Fibroblast of pulmonary artery (primary cell): ENCODE results near the gene OR10J4.
"Not testable (repeated sequence)": the region's sequence is repeated elsewhere in the genome, so short reads cannot be mapped to it uniquely, and the experiment has no call there.

Experiments used
- DNase-seq: peaks from one replicate; pipeline ENCODE4 v3.0.0-alpha.2; 2010; ENCODE audit warnings: low read depth
- H3K4me3 ChIP-seq: replicated peaks from 2 replicates; pipeline ENCODE4 v1.5.1; 2011; ENCODE audit warnings: low read depth, mild to moderate bottlenecking, control low read depth, low read length, moderate library complexity
- TF ChIP-seq, protein P1 (sequence below): IDR thresholded peaks from 2 replicates; pipeline ENCODE4 v1.5.1; 2011; ENCODE audit warnings: mild to moderate bottlenecking, control low read depth, low read length, inconsistent platforms; ENCODE audit errors: missing control alignments

The OR10J4 gene

DNA sequence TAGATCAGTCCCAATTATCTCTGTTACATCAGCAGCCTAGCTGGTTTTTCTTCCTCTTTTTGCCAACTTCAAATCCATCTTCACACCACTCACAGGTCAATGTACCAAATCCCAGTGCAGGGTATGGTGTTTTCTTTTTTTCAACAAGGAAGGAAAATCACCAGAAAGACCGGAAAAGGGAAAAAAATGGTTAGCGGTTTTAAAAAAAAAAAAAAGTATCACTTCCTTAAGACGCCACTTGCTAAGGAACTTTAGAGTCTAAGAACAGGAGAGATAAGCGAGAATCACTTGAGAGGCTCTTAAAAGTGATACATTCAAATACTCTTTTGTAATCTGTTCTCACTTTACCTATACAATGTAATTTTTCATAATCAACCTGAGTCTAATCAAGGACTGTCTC, 4.5 kb downstream of the OR10J4 start:
- no peak for DNase-seq
- no peak overlapping the region for H3K4me3 ChIP-seq
- TF ChIP-seq, protein P1, sequence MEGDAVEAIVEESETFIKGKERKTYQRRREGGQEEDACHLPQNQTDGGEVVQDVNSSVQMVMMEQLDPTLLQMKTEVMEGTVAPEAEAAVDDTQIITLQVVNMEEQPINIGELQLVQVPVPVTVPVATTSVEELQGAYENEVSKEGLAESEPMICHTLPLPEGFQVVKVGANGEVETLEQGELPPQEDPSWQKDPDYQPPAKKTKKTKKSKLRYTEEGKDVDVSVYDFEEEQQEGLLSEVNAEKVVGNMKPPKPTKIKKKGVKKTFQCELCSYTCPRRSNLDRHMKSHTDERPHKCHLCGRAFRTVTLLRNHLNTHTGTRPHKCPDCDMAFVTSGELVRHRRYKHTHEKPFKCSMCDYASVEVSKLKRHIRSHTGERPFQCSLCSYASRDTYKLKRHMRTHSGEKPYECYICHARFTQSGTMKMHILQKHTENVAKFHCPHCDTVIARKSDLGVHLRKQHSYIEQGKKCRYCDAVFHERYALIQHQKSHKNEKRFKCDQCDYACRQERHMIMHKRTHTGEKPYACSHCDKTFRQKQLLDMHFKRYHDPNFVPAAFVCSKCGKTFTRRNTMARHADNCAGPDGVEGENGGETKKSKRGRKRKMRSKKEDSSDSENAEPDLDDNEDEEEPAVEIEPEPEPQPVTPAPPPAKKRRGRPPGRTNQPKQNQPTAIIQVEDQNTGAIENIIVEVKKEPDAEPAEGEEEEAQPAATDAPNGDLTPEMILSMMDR: no peak

DNA sequence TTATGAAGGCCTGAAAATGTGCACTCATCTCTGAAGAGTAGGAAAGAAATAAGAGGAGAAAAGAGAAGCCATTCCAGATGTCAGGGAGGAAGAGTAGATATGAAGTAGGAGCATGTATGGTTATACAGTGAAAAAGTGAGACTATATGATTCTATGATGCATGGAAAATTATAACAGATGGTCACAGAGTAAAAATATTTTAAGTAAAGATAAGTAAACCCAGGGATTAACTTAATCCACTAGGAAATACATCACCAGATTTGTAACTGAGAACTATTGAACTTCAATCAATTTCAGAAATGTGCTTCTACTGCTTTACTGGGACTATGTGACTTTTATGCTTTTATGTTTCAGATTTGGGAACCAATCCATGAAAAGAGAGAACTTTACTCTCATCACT, 7.4 kb downstream of the OR10J4 start, which contains the start of gene OR10J1:
OR10J1 (plus strand) TSS at position 301 of the 400 bp plus-strand sequence; CDS start at position 371, 70 bp downstream.
- no peak within 1 kb of the TSS for H3K4me3 ChIP-seq
- no peak for DNase-seq
- TF ChIP-seq, protein P1: no peak

DNA sequence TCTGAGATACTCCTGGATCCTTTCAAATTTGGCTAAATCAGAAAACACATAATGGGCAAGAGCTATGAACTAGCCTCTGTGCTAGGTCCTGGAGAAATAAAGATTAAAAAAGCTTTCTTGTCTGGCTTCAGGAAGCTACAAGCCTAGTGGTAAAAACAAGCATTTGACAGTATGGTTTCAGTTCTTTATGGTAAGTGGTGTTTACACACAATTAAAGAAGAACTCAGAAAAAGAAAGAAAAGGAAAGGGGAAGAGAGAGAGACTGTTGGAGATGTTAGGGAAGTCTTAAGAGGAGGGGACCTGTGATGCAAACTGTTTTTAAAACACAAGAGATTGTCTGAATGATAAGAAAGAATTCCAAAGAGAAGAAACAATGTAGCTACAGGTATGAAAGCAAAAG, 9.4 kb downstream of the OR10J4 start:
- no peak overlapping the region for H3K4me3 ChIP-seq
- no peak for DNase-seq
- TF ChIP-seq, protein P1: no peak

DNA sequence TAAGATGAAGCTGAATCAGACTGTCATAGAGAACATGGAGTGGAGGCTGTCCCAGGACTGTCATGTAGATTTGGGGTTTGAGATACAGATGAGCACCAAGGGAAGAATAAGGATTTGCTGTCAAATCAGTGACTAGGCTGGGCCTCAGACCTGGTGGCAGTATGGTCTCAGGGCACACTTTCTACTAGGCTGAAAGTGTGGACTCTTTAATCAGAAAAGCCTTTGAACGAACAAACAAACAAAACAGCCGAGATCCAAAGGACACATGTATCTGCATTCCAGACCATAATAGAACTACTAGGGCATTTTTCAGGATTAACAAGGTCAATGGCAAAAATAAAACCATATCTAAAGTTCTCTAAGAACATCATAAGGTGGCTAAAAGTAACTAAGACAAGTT, 10.4 kb downstream of the OR10J4 start:
- no peak overlapping the region for H3K4me3 ChIP-seq
- no peak for DNase-seq
- TF ChIP-seq, protein P1: no peak

DNA sequence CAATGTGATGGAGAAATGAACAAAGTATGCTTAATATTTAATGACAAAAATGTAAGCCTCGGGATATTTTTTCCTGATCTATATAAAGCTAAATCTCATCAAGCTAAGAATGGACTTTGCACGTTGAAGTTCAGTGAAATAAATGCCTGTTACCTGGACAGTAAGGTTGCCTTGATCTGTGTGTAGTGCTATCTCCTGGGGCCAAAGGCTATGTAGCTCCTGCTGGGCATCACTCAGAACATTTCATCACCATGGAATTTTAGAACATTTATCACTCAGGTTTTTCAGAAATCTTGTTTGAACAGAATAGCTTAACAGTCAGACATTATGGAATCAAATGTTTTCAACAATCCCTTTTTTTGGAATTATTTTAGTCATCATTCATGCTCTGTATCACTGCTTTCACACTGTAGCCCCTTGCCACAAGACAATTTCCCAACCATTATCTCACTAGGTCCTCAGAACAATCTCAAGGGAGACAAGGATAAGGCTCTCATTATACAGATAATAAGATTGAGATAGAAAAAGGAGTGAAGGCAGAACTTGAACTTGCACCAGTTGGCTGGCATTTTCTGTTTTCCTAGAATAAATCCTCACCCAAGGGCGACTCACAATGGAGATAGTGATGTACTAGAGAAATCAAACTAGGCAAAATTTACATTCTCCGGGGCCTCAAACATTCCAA, 11.2 kb downstream of the OR10J4 start:
- DNase-seq: no peak
- H3K4me3 ChIP-seq: no peak overlapping the region
- TF ChIP-seq, protein P1: no peak

DNA sequence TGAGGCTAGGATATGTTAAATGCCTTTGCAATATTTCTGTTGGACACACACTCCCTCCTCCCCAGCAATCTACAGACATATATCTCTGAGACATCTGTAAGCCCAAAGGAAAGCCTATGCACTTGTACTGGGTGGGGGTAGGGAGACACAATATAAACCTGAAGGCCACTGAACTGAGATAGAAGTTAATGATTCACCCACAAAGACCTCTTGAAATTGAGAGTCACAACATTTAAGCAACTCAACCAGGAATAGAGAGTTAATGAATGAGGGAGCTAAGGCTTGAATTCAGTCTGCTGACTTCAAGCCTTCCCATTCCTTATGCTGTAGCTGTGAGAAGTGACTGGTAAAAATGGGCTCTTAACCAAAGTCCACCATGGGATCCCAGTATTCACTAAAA, 12.5 kb downstream of the OR10J4 start:
- no peak overlapping the region for H3K4me3 ChIP-seq
- TF ChIP-seq, protein P1: no peak
- DNase-seq: no peak

DNA sequence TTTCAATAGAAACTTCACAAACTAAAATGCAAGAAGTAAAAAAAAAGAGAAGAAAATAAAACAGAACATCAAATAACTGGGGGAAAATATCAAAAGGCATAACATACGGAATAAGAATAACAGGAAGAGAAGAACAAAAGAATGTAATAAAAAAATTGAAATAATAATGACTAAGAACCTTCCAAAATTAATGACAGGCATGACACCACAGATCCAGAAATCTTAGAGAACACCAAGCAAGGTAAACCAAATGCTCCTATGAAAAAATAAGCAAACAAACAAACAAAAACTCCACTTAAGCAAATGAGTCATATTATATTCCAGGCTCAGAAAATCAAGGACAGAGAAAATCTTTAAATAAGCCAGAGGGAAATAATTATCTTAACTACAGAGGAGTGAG, 16.2 kb downstream of the OR10J4 start:
- no peak for DNase-seq

DNA sequence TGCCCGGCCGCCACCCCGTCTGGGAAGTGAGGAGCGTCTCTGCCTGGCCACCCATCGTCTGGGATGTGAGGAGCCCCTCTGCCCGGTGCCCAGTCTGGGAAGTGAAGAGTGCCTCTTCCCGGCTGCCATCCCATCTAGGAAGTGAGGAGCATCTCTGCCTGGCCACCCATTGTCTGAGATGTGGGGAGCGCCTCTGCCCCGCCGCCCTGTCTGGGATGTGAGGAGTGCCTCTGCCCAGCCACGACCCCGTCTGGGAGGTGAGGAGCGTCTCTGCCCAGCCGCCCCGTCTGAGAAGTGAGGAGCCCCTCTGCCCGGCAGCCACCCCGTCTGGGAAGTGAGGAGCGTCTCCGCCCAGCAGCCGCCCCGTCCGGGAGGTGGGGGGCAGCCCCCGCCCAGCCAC, 17.6 kb downstream of the OR10J4 start:
- not testable (repeated sequence) for DNase-seq, H3K4me3 ChIP-seq

More for the DNA sequence above, 16.2 kb downstream of the OR10J4 start:
- TF ChIP-seq, protein P1: no peak
- no peak overlapping the region for H3K4me3 ChIP-seq
